Caco-2 (cell line): ENCODE results near the gene DYNC1H1. TPM values are rescaled to one million over a fixed set of nuclear protein-coding genes. Genes with fewer than 3 reads are reported as not detected.

ENCODE experiments used
- BruUV-seq: library from RNA; stranded (reverse); fragments of 400-500 nt; replicated peaks from 2 replicates; lab custom pipeline; 2021; lab: Mats Ljungman, UMichigan
- CTCF ChIA-PET: fragments of 300-600 bp; sonication (Branson Sonifier 250); formaldehyde crosslinking; loops from one replicate; lab custom pipeline; 2022; ENCODE audit warnings: antibody characterized with exemption; lab: Charles Lee
- POLR2A ChIA-PET: fragments of 300-600 bp; sonication (Branson Sonifier 250); formaldehyde crosslinking; loops from one replicate; lab custom pipeline; 2022; ENCODE audit warnings: antibody characterized with exemption; lab: Charles Lee
- DNase-seq, 2 experiments: peaks; one replicate each; pipeline versions ENCODE4 v3.0.0 to v3.0.0-alpha.2; 2020 to 2022
- H3K27me3 ChIP-seq: replicated peaks from 2 replicates; pipeline ENCODE4 v1.6.0; 2011; ENCODE audit warnings: low read length; ENCODE audit not compliant: control insufficient read depth, insufficient read depth
- H3K36me3 ChIP-seq: 2 replicates; pipeline ENCODE4 v1.5.1; 2011; ENCODE audit warnings: low read length; ENCODE audit not compliant: control insufficient read depth, insufficient read depth
- H3K4me1 ChIP-seq: fragments of 250-450 bp; sonication (Bioruptor Pico); 2 replicates; pipeline ENCODE4 v1.5.1; 2020; ENCODE audit warnings: mild to moderate bottlenecking
- H3K4me3 ChIP-seq: 2 replicates; pipeline ENCODE4 v1.5.1; 2011; ENCODE audit warnings: low read depth, mild to moderate bottlenecking, control low read depth, low read length
- H3K9me3 ChIP-seq: fragments of 250-450 bp; sonication (Bioruptor Pico); 2 replicates; pipeline ENCODE4 v1.5.1; 2020; ENCODE audit warnings: mild to moderate bottlenecking, moderate library complexity
- H3K27ac Mint-ChIP-seq: one replicate; pipeline ENCODE4 v1.8.0; 2022; ENCODE audit warnings: mixed read lengths; ENCODE audit not compliant: unreplicated experiment
- H3K27me3 Mint-ChIP-seq: one replicate; pipeline ENCODE4 v1.8.0; 2022; ENCODE audit warnings: mixed read lengths; ENCODE audit not compliant: insufficient read depth, unreplicated experiment
- H3K36me3 Mint-ChIP-seq: one replicate; pipeline ENCODE4 v1.8.0; 2022; ENCODE audit warnings: mild to moderate bottlenecking, mixed read lengths; ENCODE audit not compliant: insufficient read depth, unreplicated experiment
- H3K4me1 Mint-ChIP-seq: one replicate; pipeline ENCODE4 v1.8.0; 2022; ENCODE audit warnings: low read depth, mixed read lengths; ENCODE audit not compliant: unreplicated experiment
- H3K4me3 Mint-ChIP-seq: one replicate; pipeline ENCODE4 v1.8.0; 2022; ENCODE audit warnings: mild to moderate bottlenecking, moderate library complexity, mixed read lengths; ENCODE audit not compliant: unreplicated experiment
- H3K9me3 Mint-ChIP-seq: one replicate; pipeline ENCODE4 v1.8.0; 2022; ENCODE audit warnings: mixed read lengths; ENCODE audit not compliant: unreplicated experiment
- CTCF ChIP-seq, 2 experiments: fragments of 200-600 bp in 1 of 2; IDR thresholded peaks; 1 replicate in 1 of 2; 2 replicates in 1 of 2; pipeline versions ENCODE4 v1.5.1 to v1.8.0; 2011 to 2022; ENCODE audit warnings: antibody characterized with exemption in 1 of 2, control low read depth in 1 of 2, inconsistent platforms in 1 of 2, low read depth in 1 of 2, low read length in 1 of 2, mild to moderate bottlenecking in 1 of 2, moderate library complexity in 1 of 2; ENCODE audit not compliant: insufficient read depth in 1 of 2, severe bottlenecking in 1 of 2, unreplicated experiment in 1 of 2
- intact Hi-C: fragments of 100-400 bp; cut with micrococcal nuclease; formaldehyde crosslinking; loops from one replicate; pipeline ENCODE4 v1.10.0; 2022; ENCODE audit not compliant: unreplicated experiment
- total RNA-seq: library from RNA; stranded (reverse); gene quantifications from 2 replicates; pipeline ENCODE4 v1.2.3, GENCODE V29; 2022

DYNC1H1 gene
- total RNA-seq, 1 experiment from 2014 or later, result 351 TPM

GRCh38 chr14:102049258-102050025 lies 85.1 kb downstream of the DYNC1H1 start:
- intact Hi-C loops, result loop anchor here (5.0 to 10.0 kb wide), 2 partner anchors 85 to 158 kb away; partner anchors contain the start of gene DYNC1H1
- no peaks in the 10 kb centered on the region for H3K9me3 ChIP-seq
- no TSS peak for BruUV-seq
- H3K27me3 ChIP-seq, result no peaks in the 10 kb centered on the region
- Mint-ChIP-seq H3K36me3 (peaks cover 69% of the 10 kb centered on the region), H3K4me1 (no peaks in the 10 kb centered on the region), H3K4me3 (no peak overlapping the region), H3K9me3 (no peaks in the 10 kb centered on the region), H3K27ac (no peak overlapping the region), H3K27me3 (no peaks in the 10 kb centered on the region)
- DNase-seq, result no peak
- no peak overlapping the region for H3K4me3 ChIP-seq
- peaks cover 3% of the 10 kb centered on the region; the same call in 1 of the 2 replicates for H3K36me3 ChIP-seq
- no peak for TF ChIP-seq CTCF (IDR thresholded peaks at IDR 0.05; ENCODE audit: insufficient read depth in 1 of 2, low read depth in 1 of 2, low read length in 1 of 2, severe bottlenecking in 1 of 2, unreplicated experiment in 1 of 2)
- ChIA-PET CTCF (no interaction called here), POLR2A (no interaction called here)
- H3K4me1 ChIP-seq, result no peaks in the 10 kb centered on the region

- Histone ChIP-seq H3K9me3 (no peaks in the 10 kb centered on the region), H3K27me3 (no peaks in the 10 kb centered on the region), H3K36me3 (peaks cover 3% of the 10 kb centered on the region; the same call in 1 of the 2 replicates), H3K4me1 (no peaks in the 10 kb centered on the region), H3K4me3 (no peak overlapping the region)
- H3K27ac Mint-ChIP-seq, result no peak overlapping the region
- H3K36me3 Mint-ChIP-seq, result peaks cover 74% of the 10 kb centered on the region
- POLR2A ChIA-PET, result no interaction called here
- H3K9me3 Mint-ChIP-seq, result no peaks in the 10 kb centered on the region
- no peaks in the 10 kb centered on the region for H3K27me3 Mint-ChIP-seq
- CTCF ChIA-PET, result no interaction called here
- H3K4me1 Mint-ChIP-seq, result no peaks in the 10 kb centered on the region
- TF ChIP-seq CTCF (IDR thresholded peaks at IDR 0.05; ENCODE audit: insufficient read depth in 1 of 2, low read depth in 1 of 2, low read length in 1 of 2, severe bottlenecking in 1 of 2, unreplicated experiment in 1 of 2), result no peak
- DNase-seq, result no peak
- no peak overlapping the region for H3K4me3 Mint-ChIP-seq
- no TSS peak for BruUV-seq
- intact Hi-C loops, result no loop called here
Measured at GRCh38 chr14:102050026-102050405, 85.6 kb downstream of the DYNC1H1 start.

- no peak for DNase-seq
- Histone ChIP-seq H3K27me3 (no peaks in the 10 kb centered on the region), H3K4me3 (no peak overlapping the region), H3K4me1 (no peaks in the 10 kb centered on the region), H3K36me3 (peaks cover 3% of the 10 kb centered on the region; the same call in 1 of the 2 replicates), H3K9me3 (no peaks in the 10 kb centered on the region)
- Mint-ChIP-seq H3K9me3 (no peaks in the 10 kb centered on the region), H3K27me3 (no peaks in the 10 kb centered on the region), H3K36me3 (peaks cover 74% of the 10 kb centered on the region), H3K27ac (no peak overlapping the region), H3K4me3 (no peak overlapping the region), H3K4me1 (peaks cover 2% of the 10 kb centered on the region)
- no TSS peak for BruUV-seq
- ChIA-PET CTCF (no interaction called here), POLR2A (no interaction called here)
- intact Hi-C loops, result no loop called here
- TF ChIP-seq CTCF (IDR thresholded peaks at IDR 0.05; ENCODE audit: insufficient read depth in 1 of 2, low read depth in 1 of 2, low read length in 1 of 2, severe bottlenecking in 1 of 2, unreplicated experiment in 1 of 2), result no peak
Measured at GRCh38 chr14:102050625-102051024, 86.3 kb downstream of the DYNC1H1 start.
